SU-DHL-6 (cell line): ENCODE results near the gene ASAP2.

ENCODE experiments used
- H2AFZ ChIP-seq: fragments of 200-600 bp; sonication (generic); 2 replicates; pipeline ENCODE4 v1.6.1; 2014; ENCODE audit warnings: low read depth, mild to moderate bottlenecking, moderate library complexity, mixed read lengths, antibody characterized with exemption, low read length; ENCODE audit not compliant: severe bottlenecking
- H3F3A ChIP-seq: fragments of 200-600 bp; shearing (Covaris generic); 2 replicates; pipeline ENCODE4 v1.6.0; 2016; ENCODE audit warnings: antibody characterized with exemption, mild to moderate bottlenecking; ENCODE audit not compliant: insufficient read depth
- H3K27ac ChIP-seq: fragments of 200-600 bp; sonication (generic); 2 replicates; pipeline ENCODE4 v1.5.1; 2016; ENCODE audit warnings: low read depth, mild to moderate bottlenecking, low read length, moderate library complexity, mixed read lengths
- H3K27me3 ChIP-seq: fragments of 200-600 bp; sonication (generic), shearing (Covaris generic); 2 replicates; pipeline ENCODE4 v1.6.0; 2014; ENCODE audit warnings: mild to moderate bottlenecking, low read length
- H3K36me3 ChIP-seq: fragments of 200-600 bp; sonication (generic); 2 replicates; pipeline ENCODE4 v1.6.1; 2014; ENCODE audit warnings: mild to moderate bottlenecking, low read length, mixed read lengths
- H3K4me2 ChIP-seq: fragments of 300-600, 200-600 bp; shearing (Covaris generic), sonication (generic); 2 replicates; pipeline ENCODE4 v1.6.0; 2014; ENCODE audit warnings: low read length, low read depth, mild to moderate bottlenecking; ENCODE audit not compliant: poor library complexity, severe bottlenecking
- H3K4me3 ChIP-seq: fragments of 200-600 bp; sonication (generic); 2 replicates; pipeline ENCODE4 v1.5.1; 2014; ENCODE audit warnings: antibody characterized with exemption, low read length, mild to moderate bottlenecking, mixed read lengths; ENCODE audit not compliant: insufficient read depth, poor library complexity, severe bottlenecking
- H3K79me2 ChIP-seq: fragments of 200-600 bp; sonication (generic); 2 replicates; pipeline ENCODE4 v1.6.1; 2014; ENCODE audit warnings: mild to moderate bottlenecking, low read length, moderate library complexity; ENCODE audit not compliant: insufficient read depth
- H3K9ac ChIP-seq: fragments of 200-600 bp; sonication (generic); 2 replicates; pipeline ENCODE4 v1.7.0; 2014; ENCODE audit warnings: mild to moderate bottlenecking, low read length
- H3K9me2 ChIP-seq: fragments of 200-600 bp; sonication (generic); replicated peaks from 2 replicates; pipeline ENCODE4 v1.6.1; 2014; ENCODE audit warnings: low read length; ENCODE audit not compliant: insufficient read depth
- H3K9me3 ChIP-seq: fragments of 200-600 bp; sonication (generic); 2 replicates; pipeline ENCODE4 v1.6.1; 2014; ENCODE audit warnings: low read length, mixed read lengths; ENCODE audit not compliant: insufficient read depth
- H4K20me1 ChIP-seq: fragments of 200-600 bp; sonication (generic); 2 replicates; pipeline ENCODE4 v1.6.1; 2014; ENCODE audit warnings: low read depth, mild to moderate bottlenecking, antibody characterized with exemption, low read length, moderate library complexity, mixed read lengths
- CTCF ChIP-seq: fragments of 200-600 bp; sonication (generic); IDR thresholded peaks from one replicate; pipeline ENCODE4 v1.5.1; 2017; ENCODE audit warnings: antibody characterized with exemption, mild to moderate bottlenecking, low read length, moderate library complexity; ENCODE audit not compliant: insufficient read depth, poor library complexity, severe bottlenecking
- EZH2phosphoT487 ChIP-seq: fragments of 200-600 bp; sonication (generic), shearing (Covaris generic); conservative IDR thresholded peaks from 2 replicates; pipeline ENCODE4 v1.6.1; 2018; ENCODE audit warnings: mild to moderate bottlenecking, antibody characterized with exemption, low read length, moderate library complexity, mixed read lengths

The ASAP2 gene

GRCh38 chr2:9256147-9256546 is 49.5 kb downstream of the ASAP2 start:
- no peaks in the 10 kb centered on the region for H3F3A ChIP-seq
- no peaks in the 10 kb centered on the region for H3K9me2 ChIP-seq
- no peaks in the 10 kb centered on the region for H3K9me3 ChIP-seq
- no peak overlapping the region for H3K27ac ChIP-seq
- no peak overlapping the region for H3K9ac ChIP-seq
- H3K79me2 ChIP-seq = no peaks in the 10 kb centered on the region
- TF ChIP-seq CTCF = no peak
- TF ChIP-seq EZH2phosphoT487 = no peak
- no peak overlapping the region for H3K4me3 ChIP-seq
- no peaks in the 10 kb centered on the region for H3K36me3 ChIP-seq
- no peaks in the 10 kb centered on the region for H3K27me3 ChIP-seq
- no peak overlapping the region for H2AFZ ChIP-seq
- no peak overlapping the region for H3K4me2 ChIP-seq
- no peaks in the 10 kb centered on the region for H4K20me1 ChIP-seq

GRCh38 chr2:9256570-9257043 is 50.0 kb downstream of the ASAP2 start:
- H3K4me2 ChIP-seq = no peak overlapping the region
- no peak overlapping the region for H3K4me3 ChIP-seq
- no peaks in the 10 kb centered on the region for H3K9me3 ChIP-seq
- no peaks in the 10 kb centered on the region for H3K27me3 ChIP-seq
- no peak overlapping the region for H3K27ac ChIP-seq
- no peak overlapping the region for H3K9ac ChIP-seq
- H3K79me2 ChIP-seq = no peaks in the 10 kb centered on the region
- H3F3A ChIP-seq = no peaks in the 10 kb centered on the region
- no peaks in the 10 kb centered on the region for H4K20me1 ChIP-seq
- H2AFZ ChIP-seq = no peak overlapping the region
- H3K36me3 ChIP-seq = no peaks in the 10 kb centered on the region
- H3K9me2 ChIP-seq = no peaks in the 10 kb centered on the region
- TF ChIP-seq CTCF (no peak), EZH2phosphoT487 (no peak)

- Histone ChIP-seq H2AFZ (no peak overlapping the region), H3K27me3 (no peaks in the 10 kb centered on the region), H3K4me3 (no peak overlapping the region), H3F3A (no peaks in the 10 kb centered on the region), H3K27ac (no peak overlapping the region), H3K9me2 (no peaks in the 10 kb centered on the region), H3K36me3 (no peaks in the 10 kb centered on the region), H3K9me3 (no peaks in the 10 kb centered on the region), H4K20me1 (no peaks in the 10 kb centered on the region), H3K4me2 (no peak overlapping the region), H3K9ac (no peak overlapping the region), H3K79me2 (no peaks in the 10 kb centered on the region)
- TF ChIP-seq CTCF = no peak
- no peak for TF ChIP-seq EZH2phosphoT487
Measured at GRCh38 chr2:9258501-9258900, 51.9 kb downstream of the ASAP2 start.
